Spleen (tissue), 11 donors: Measurements from ENCODE around the gene ATP9A. TPM values are rescaled to one million over a fixed set of nuclear protein-coding genes. Genes with fewer than 3 reads are reported as not detected.

Experiments used
- DNase-seq: peaks from one replicate; pipeline ENCODE4 v3.0.0-alpha.2; 2020
- H3K27ac ChIP-seq, 8 donors: fragments of 200-600 bp; sonication (generic) in 7 of 8; 1 replicate in 4 of 8; 2 replicates in 4 of 8; pipeline versions ENCODE4 v1.5.0 to v1.8.0; 2016 to 2021; ENCODE audit warnings: inconsistent platforms in 4 of 8, mild to moderate bottlenecking in 4 of 8, moderate library complexity in 1 of 8
- H3K27me3 ChIP-seq, 7 donors: fragments of 200-600 bp; sonication (generic) in 6 of 7; replicated peaks in 1 of 7; 1 replicate in 4 of 7; 2 replicates in 3 of 7; pipeline versions ENCODE4 v1.5.0 to v1.8.0; 2016 to 2021; ENCODE audit warnings: inconsistent platforms in 3 of 7, mild to moderate bottlenecking in 1 of 7
- H3K36me3 ChIP-seq, 6 donors: fragments of 200-600 bp; sonication (generic) in 5 of 6; 1 replicate in 4 of 6; 2 replicates in 2 of 6; pipeline versions ENCODE4 v1.5.0 to v1.8.0; 2016 to 2021; ENCODE audit warnings: inconsistent platforms in 2 of 6
- H3K4me1 ChIP-seq, 6 donors: fragments of 200-600 bp; sonication (generic) in 5 of 6; 1 replicate in 3 of 6; 2 replicates in 3 of 6; pipeline versions ENCODE4 v1.5.0 to v1.8.0; 2016 to 2021; ENCODE audit warnings: inconsistent platforms in 3 of 6
- H3K4me3 ChIP-seq, 8 donors: fragments of 200-600 bp; sonication (generic) in 7 of 8; 1 replicate in 4 of 8; 2 replicates in 4 of 8; pipeline versions ENCODE4 v1.5.0 to v1.8.0; 2016 to 2021; ENCODE audit warnings: inconsistent platforms in 4 of 8, mild to moderate bottlenecking in 4 of 8, moderate library complexity in 2 of 8
- H3K9me3 ChIP-seq, 8 donors: fragments of 200-600 bp; sonication (generic) in 7 of 8; 1 replicate in 4 of 8; 2 replicates in 4 of 8; pipeline versions ENCODE4 v1.5.0 to v1.8.0; 2016 to 2021; ENCODE audit warnings: inconsistent platforms in 4 of 8
- POLR2A ChIP-seq, 3 donors: fragments of 450-650 bp; IDR thresholded peaks; one replicate each; pipeline ENCODE4 v1.5.1; 2017; ENCODE audit warnings: antibody characterized with exemption in 3 of 3, mild to moderate bottlenecking in 1 of 3
- POLR2AphosphoS5 ChIP-seq, 3 donors: sonication (generic); formaldehyde crosslinking; IDR thresholded peaks; one replicate each; pipeline ENCODE4 v1.5.1; 2017; ENCODE audit warnings: antibody characterized with exemption in 3 of 3
- WGBS, 5 donors: extraction: QIAGEN DNeasy Blood & Tissue Kit in 3 of 5; methylation state at CpG; one replicate each; pipeline versions ENCODE4 v1.1.5 to v1.1.7; 2013 to 2018; 5-methylcytosine and 5-hydroxymethylcytosine counted together
- intact Hi-C: fragments of 100-400 bp; cut with DNase I; formaldehyde crosslinking; loops from one replicate; pipeline ENCODE4 v1.15.0; 2023; ENCODE audit warnings: low total_unique reads
- polyA plus RNA-seq, 3 donors: library from polyadenylated mRNA; stranded (reverse); fragments of 200-250 nt; gene quantifications; one replicate each; pipeline ENCODE4 v1.2.1, GENCODE V29; 2013
- total RNA-seq, 7 donors: library from RNA; depleted of rRNA in 3 of 7; stranded (reverse); fragments of >200 nt in 3 of 7; fragmentation: NEBNext Ultra II Directional in 4 of 7; extraction: Animal tissue kit (Norgen Biotek cat#: 25700) in 4 of 7; gene quantifications; one replicate each; pipeline versions ENCODE4 v1.1.0 to v1.2.1, GENCODE V29; 2016 to 2021
- TF ChIP-seq, protein P1 (sequence below), 11 experiments: fragments of 200-600 bp in 7 of 11; fragments of 450-650 bp in 4 of 11; sonication (generic) in 4 of 11; IDR thresholded peaks in 8 of 11; conservative IDR thresholded peaks in 3 of 11; 1 replicate in 7 of 11; 2 replicates in 4 of 11; pipeline versions ENCODE4 v1.4.0 to v1.8.0; 2016 to 2021; ENCODE audit warnings: antibody characterized with exemption in 11 of 11, inconsistent platforms in 4 of 11, mild to moderate bottlenecking in 1 of 11
- donor health status: healthy with polysubstance abuse.
- donor health status: DM: no; HTN: no; CAD: no; lungs with moderate emphysema.
- donor health status: DM: no; HTN: no; CAD: no.
- donor health status: Bipolar disorder and iron deficiency.
- donor health status: healthy.
- donor health status: DM: no; HTN: no; CAD: no.
- donor health status: DM: yes; HTN: yes; CAD: no.

Gene ATP9A
- total and polyA plus RNA-seq, 10 donors, result 0.37 to 11.5 (median 7.6) TPM

GRCh38 chr20:51583073-51583472 lies 185.1 kb downstream of the ATP9A start:
- H3K9me3 ChIP-seq, result no peaks in the 10 kb centered on the region
- no peaks in the 10 kb centered on the region for H3K36me3 ChIP-seq
- H3K4me3 ChIP-seq, result no peak overlapping the region
- WGBS, 5 donors, result 91 to 95% (median 94%) methylated on average over 13 of the region's 13 CpGs
- no peak for DNase-seq
- intact Hi-C loops, result no loop called here
- no peaks in the 10 kb centered on the region for H3K27me3 ChIP-seq
- no peak overlapping the region for H3K27ac ChIP-seq
- H3K4me1 ChIP-seq, result peaks cover 0 to 5% (median 0%) of the 10 kb centered on the region in 6 donors
- TF ChIP-seq POLR2AphosphoS5 (IDR thresholded peaks at IDR 0.05) (no peak), POLR2A (IDR thresholded peaks at IDR 0.05) (no peak)
- TF ChIP-seq, protein P1, sequence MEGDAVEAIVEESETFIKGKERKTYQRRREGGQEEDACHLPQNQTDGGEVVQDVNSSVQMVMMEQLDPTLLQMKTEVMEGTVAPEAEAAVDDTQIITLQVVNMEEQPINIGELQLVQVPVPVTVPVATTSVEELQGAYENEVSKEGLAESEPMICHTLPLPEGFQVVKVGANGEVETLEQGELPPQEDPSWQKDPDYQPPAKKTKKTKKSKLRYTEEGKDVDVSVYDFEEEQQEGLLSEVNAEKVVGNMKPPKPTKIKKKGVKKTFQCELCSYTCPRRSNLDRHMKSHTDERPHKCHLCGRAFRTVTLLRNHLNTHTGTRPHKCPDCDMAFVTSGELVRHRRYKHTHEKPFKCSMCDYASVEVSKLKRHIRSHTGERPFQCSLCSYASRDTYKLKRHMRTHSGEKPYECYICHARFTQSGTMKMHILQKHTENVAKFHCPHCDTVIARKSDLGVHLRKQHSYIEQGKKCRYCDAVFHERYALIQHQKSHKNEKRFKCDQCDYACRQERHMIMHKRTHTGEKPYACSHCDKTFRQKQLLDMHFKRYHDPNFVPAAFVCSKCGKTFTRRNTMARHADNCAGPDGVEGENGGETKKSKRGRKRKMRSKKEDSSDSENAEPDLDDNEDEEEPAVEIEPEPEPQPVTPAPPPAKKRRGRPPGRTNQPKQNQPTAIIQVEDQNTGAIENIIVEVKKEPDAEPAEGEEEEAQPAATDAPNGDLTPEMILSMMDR (IDR thresholded peaks at IDR 0.05 in 8 of 11, conservative IDR thresholded peaks at IDR 0.05 in 3 of 11), result no peak

- H3K27me3 ChIP-seq, result no peaks in the 10 kb centered on the region
- TF ChIP-seq POLR2A (IDR thresholded peaks at IDR 0.05) (no peak), POLR2AphosphoS5 (IDR thresholded peaks at IDR 0.05) (no peak)
- TF ChIP-seq, protein P1 (IDR thresholded peaks at IDR 0.05 in 8 of 11, conservative IDR thresholded peaks at IDR 0.05 in 3 of 11), result no peak
- H3K9me3 ChIP-seq, result no peaks in the 10 kb centered on the region
- H3K36me3 ChIP-seq, result no peaks in the 10 kb centered on the region
- DNase-seq, result no peak
- H3K4me3 ChIP-seq, result no peak overlapping the region
- H3K4me1 ChIP-seq, result peaks cover 0 to 5% (median 0%) of the 10 kb centered on the region in 6 donors
- intact Hi-C loops, result no loop called here
- no peak overlapping the region for H3K27ac ChIP-seq
Measured at GRCh38 chr20:51581571-51581970, 186.6 kb downstream of the ATP9A start.

DNA sequence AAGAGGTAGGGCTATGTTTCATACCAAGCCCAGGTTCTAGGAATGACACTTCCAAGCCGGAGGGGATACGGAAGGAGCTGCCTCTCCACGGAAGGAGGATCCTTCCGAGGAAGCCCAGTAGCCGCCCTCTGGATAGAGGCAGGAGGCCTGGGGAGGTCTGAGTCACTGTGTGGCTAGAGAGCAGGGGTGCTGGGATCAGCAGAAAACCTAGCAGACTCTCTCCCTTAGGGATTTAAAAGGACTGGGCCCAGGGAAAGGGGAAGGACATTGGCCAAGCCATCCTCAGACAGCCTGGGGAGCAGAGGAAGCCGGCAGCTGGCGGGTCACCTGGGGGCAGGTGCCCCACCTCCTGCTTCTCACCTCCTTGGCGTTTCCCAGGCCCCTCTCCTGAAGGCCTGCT lies 189.1 kb downstream of the ATP9A start:
- H3K4me3 ChIP-seq, result no peak overlapping the region
- no peak for DNase-seq
- H3K27me3 ChIP-seq, result no peaks in the 10 kb centered on the region
- TF ChIP-seq POLR2AphosphoS5 (IDR thresholded peaks at IDR 0.05) (no peak), POLR2A (IDR thresholded peaks at IDR 0.05) (no peak)
- TF ChIP-seq, protein P1 (IDR thresholded peaks at IDR 0.05 in 8 of 11, conservative IDR thresholded peaks at IDR 0.05 in 3 of 11), result no peak
- peaks cover 0 to 11% (median 7%) of the 10 kb centered on the region in 8 donors for H3K9me3 ChIP-seq
- no peak overlapping the region for H3K27ac ChIP-seq
- H3K4me1 ChIP-seq, result no peaks in the 10 kb centered on the region
- no peaks in the 10 kb centered on the region for H3K36me3 ChIP-seq
- intact Hi-C loops, result no loop called here
- WGBS, 5 donors, result 79 to 93% (median 87%) methylated on average over 8 of the region's 8 CpGs

- Histone ChIP-seq H3K9me3 (peaks cover 0 to 11% (median 7%) of the 10 kb centered on the region in 8 donors), H3K36me3 (no peaks in the 10 kb centered on the region), H3K27ac (no peak overlapping the region), H3K27me3 (no peaks in the 10 kb centered on the region), H3K4me1 (no peaks in the 10 kb centered on the region), H3K4me3 (no peak overlapping the region)
- intact Hi-C loops, result no loop called here
- 89 to 100% (median 93%) methylated on average over 2 of the region's 2 CpGs for WGBS, 5 donors
- TF ChIP-seq, protein P1 (IDR thresholded peaks at IDR 0.05 in 8 of 11, conservative IDR thresholded peaks at IDR 0.05 in 3 of 11), result no peak
- no peak for DNase-seq
Measured at GRCh38 chr20:51578145-51578459, 190.1 kb downstream of the ATP9A start.
